HepG2 (cell line): ENCODE measurements around the gene SEPHS2. TPM values are rescaled to one million over a fixed set of nuclear protein-coding genes. Genes with fewer than 3 reads are reported as not detected.
A peak's percentile ranks its signal among the peaks of the same experiment; 100 is the strongest.

Source experiments
- ATAC-seq: fragments of 200-7000 bp; cut with Tn5 transposase; 3 replicates; pipeline ENCODE4 v1.9.1; 2020; ENCODE audit warnings: mild to moderate bottlenecking, moderate library complexity
- BruUV-seq: library from RNA; stranded (reverse); fragments of 400-500 nt; replicated peaks from 2 replicates; lab custom pipeline; 2021; lab: Mats Ljungman, UMichigan
- CTCF ChIA-PET: fragments of 300-600 bp; formaldehyde crosslinking; extraction: SDS; loops from one replicate; lab custom pipeline; 2021; ENCODE audit warnings: low total read pairs, inconsistent platforms, low intra/inter-chr PET ratio; lab: Yijun Ruan, JAX
- POLR2A ChIA-PET: fragments of 350-600 bp; sonication (Branson Sonifier 250); formaldehyde crosslinking; loops from one replicate; lab custom pipeline; 2020; ENCODE audit warnings: antibody characterized with exemption, inconsistent platforms; lab: Yijun Ruan, JAX
- DNase-seq: peaks from one replicate; pipeline ENCODE4 v3.0.0-alpha.2; 2015; ENCODE audit warnings: low spot score
- FAIRE-seq: peaks from 3 replicates; lab custom pipeline; 2011; peaks lifted over from hg19 to GRCh38; lab: Jason Lieb, UNC
- H2AFZ ChIP-seq: one replicate; pipeline ENCODE4 v1.6.1; 2011; ENCODE audit warnings: low read length, inconsistent platforms
- H3K27ac ChIP-seq: fragments of 300-600 bp; 3 replicates; pipeline ENCODE4 v1.8.0; 2011; ENCODE audit warnings: mixed run types, mild to moderate bottlenecking, mixed read lengths, low read length, inconsistent platforms; ENCODE audit not compliant: insufficient read depth; ENCODE audit errors: extremely low read length
- H3K27me3 ChIP-seq, 2 experiments: fragments of 200-600 bp in 1 of 2; 2 replicates in 1 of 2; 3 replicates in 1 of 2; pipeline versions ENCODE4 v1.6.0 to v1.8.0; 2011; ENCODE audit warnings: low read length in 2 of 2, mild to moderate bottlenecking in 2 of 2, moderate library complexity in 2 of 2, inconsistent platforms in 1 of 2; ENCODE audit not compliant: insufficient read depth in 2 of 2, control insufficient read depth in 1 of 2
- H3K36me3 ChIP-seq, 2 experiments: fragments of 200-600 bp in 1 of 2; replicated peaks in 1 of 2; 2 replicates in 1 of 2; 3 replicates in 1 of 2; pipeline versions ENCODE4 v1.5.1 to v1.8.0; 2011; ENCODE audit warnings: low read length in 2 of 2, inconsistent platforms in 1 of 2; ENCODE audit not compliant: insufficient read depth in 2 of 2, control insufficient read depth in 1 of 2
- H3K4me1 ChIP-seq: 2 replicates; pipeline ENCODE4 v1.5.1; 2012; ENCODE audit warnings: low read length, inconsistent platforms; ENCODE audit not compliant: insufficient read depth
- H3K4me2 ChIP-seq: 2 replicates; pipeline ENCODE4 v1.6.0; 2011; ENCODE audit warnings: low read depth, low read length, inconsistent platforms
- H3K4me3 ChIP-seq, 3 experiments: fragments of 200-600 bp in 1 of 3; sonication (generic), shearing (Covaris generic) in 1 of 3; replicated peaks in 1 of 3; 2 replicates each; pipeline ENCODE4 v1.5.1; 2011 to 2016; ENCODE audit warnings: low read length in 3 of 3, inconsistent platforms in 2 of 3, low read depth in 2 of 3, mild to moderate bottlenecking in 2 of 3, control low read depth in 1 of 3, mixed read lengths in 1 of 3; ENCODE audit not compliant: insufficient read depth in 1 of 3
- H3K79me2 ChIP-seq: one replicate; pipeline ENCODE4 v1.6.1; 2011; ENCODE audit warnings: low read length, inconsistent platforms; ENCODE audit not compliant: insufficient read depth
- H3K9ac ChIP-seq: 2 replicates; pipeline ENCODE4 v1.6.0; 2011; ENCODE audit warnings: mild to moderate bottlenecking, low read depth, low read length, inconsistent platforms; ENCODE audit not compliant: insufficient read depth
- H3K9me3 ChIP-seq: 2 replicates; pipeline ENCODE4 v1.5.1; 2012; ENCODE audit warnings: mild to moderate bottlenecking, low read length
- H4K20me1 ChIP-seq: 2 replicates; pipeline ENCODE4 v1.6.0; 2011; ENCODE audit warnings: inconsistent platforms, mild to moderate bottlenecking, low read length, moderate library complexity; ENCODE audit not compliant: insufficient read depth
- ARHGAP35 ChIP-seq: sonication (generic); formaldehyde crosslinking; IDR thresholded peaks from 2 replicates; pipeline ENCODE4 v1.9.0; 2022; ENCODE audit warnings: mild to moderate bottlenecking, inconsistent platforms, moderate library complexity, missing genetic modification reagents, borderline replicate concordance
- CENPT ChIP-seq: sonication (generic); formaldehyde crosslinking; IDR thresholded peaks from 2 replicates; pipeline ENCODE4 v1.8.0; 2022; ENCODE audit warnings: low read depth, mild to moderate bottlenecking, moderate library complexity, missing genetic modification reagents
- FOXJ3 ChIP-seq: sonication (generic); formaldehyde crosslinking; IDR thresholded peaks from 2 replicates; pipeline ENCODE4 v1.4.0; 2020; ENCODE audit warnings: missing genetic modification reagents, mild to moderate bottlenecking, borderline replicate concordance
- ISX ChIP-seq: sonication (generic); formaldehyde crosslinking; conservative IDR thresholded peaks from 2 replicates; pipeline ENCODE4 v1.5.0; 2020; ENCODE audit warnings: missing genetic modification reagents
- PHF21A ChIP-seq: sonication (generic); formaldehyde crosslinking; IDR thresholded peaks from 2 replicates; pipeline ENCODE4 v1.5.0; 2020; ENCODE audit warnings: mild to moderate bottlenecking, missing genetic modification reagents
- RARG ChIP-seq: sonication (generic); formaldehyde crosslinking; IDR thresholded peaks from 2 replicates; pipeline ENCODE4 v1.4.0; 2020; ENCODE audit warnings: low read depth, mild to moderate bottlenecking, missing genetic modification reagents
- REPIN1 ChIP-seq: sonication (generic); formaldehyde crosslinking; IDR thresholded peaks from 2 replicates; pipeline ENCODE4 v1.8.0; 2022; ENCODE audit warnings: missing genetic modification reagents, low read depth, mild to moderate bottlenecking, borderline replicate concordance
- SOX5 ChIP-seq: IDR thresholded peaks from 2 replicates; pipeline ENCODE4 v1.6.1; 2016; ENCODE audit warnings: borderline replicate concordance
- WIZ ChIP-seq: sonication (generic); formaldehyde crosslinking; IDR thresholded peaks from 2 replicates; pipeline ENCODE4 v1.5.1; 2020; ENCODE audit warnings: mild to moderate bottlenecking, missing genetic modification reagents
- ZC3H13 ChIP-seq: sonication (generic); formaldehyde crosslinking; IDR thresholded peaks from 2 replicates; pipeline ENCODE4 v1.8.1; 2023; ENCODE audit warnings: mild to moderate bottlenecking, missing genetic modification reagents, moderate library complexity
- ZKSCAN1 ChIP-seq: fragments of 150-350 bp; IDR thresholded peaks from 2 replicates; pipeline ENCODE4 v1.6.1; 2014; ENCODE audit warnings: low read length
- ZNF30 ChIP-seq: sonication (generic); formaldehyde crosslinking; IDR thresholded peaks from 2 replicates; pipeline ENCODE4 v1.5.0; 2020; ENCODE audit warnings: mild to moderate bottlenecking, missing genetic modification reagents
- ZNF776 ChIP-seq: sonication (generic); formaldehyde crosslinking; IDR thresholded peaks from 2 replicates; pipeline ENCODE4 v1.4.0; 2020; ENCODE audit warnings: mild to moderate bottlenecking, missing genetic modification reagents
- WGBS: methylation state at CpG from one replicate; pipeline ENCODE4 v1.1.6; 2017; ENCODE audit warnings: low lambda C conversion rate; 5-methylcytosine and 5-hydroxymethylcytosine counted together
- in situ Hi-C: cut with HindIII; loops from 2 replicates; pipeline ENCODE4 v1.10.0; 2017; ENCODE audit warnings: low pct_unique_long_range_greater_than_20kb; ENCODE audit not compliant: extremely low pct_ligation_motif_present
- intact Hi-C: fragments of 100-400 bp; cut with micrococcal nuclease; formaldehyde crosslinking; loops from one replicate; pipeline ENCODE4 v1.10.0; 2022; ENCODE audit not compliant: unreplicated experiment
- polyA plus RNA-seq, 8 experiments: library from polyadenylated mRNA; depleted of rRNA in 3 of 8; stranded (reverse) in 7 of 8; unstranded in 1 of 8; fragments of >200 nt; fragmentation: Illumina TruSeq in 4 of 8; extraction: Trizol in 4 of 8; gene quantifications; 2 replicates each; pipeline versions ENCODE4 v1.2.1 to v1.2.3, GENCODE V29; 2011 to 2016; ENCODE audit warnings: low read depth in 4 of 8, missing spikeins in 1 of 8, mixed read lengths in 1 of 8; ENCODE audit not compliant: insufficient read depth in 1 of 8
- total RNA-seq, 5 experiments: library from RNA; depleted of rRNA; stranded (reverse); fragments of >200 nt; fragmentation: Illumina TruSeq; extraction: Trizol; gene quantifications; 2 replicates each; pipeline ENCODE4 v1.2.3, GENCODE V29; 2016; ENCODE audit warnings: low read depth in 1 of 5
- TF ChIP-seq, protein P1 (sequence below): sonication (generic); formaldehyde crosslinking; IDR thresholded peaks from 2 replicates; pipeline ENCODE4 v1.4.0; 2020; ENCODE audit warnings: missing genetic modification reagents
- TF ChIP-seq, protein P2 (sequence below): sonication (generic); formaldehyde crosslinking; IDR thresholded peaks from 2 replicates; pipeline ENCODE4 v1.5.0; 2020; ENCODE audit warnings: missing genetic modification reagents, mild to moderate bottlenecking, borderline replicate concordance
- TF ChIP-seq, protein P3 (sequence below): sonication (generic); formaldehyde crosslinking; IDR thresholded peaks from 2 replicates; pipeline ENCODE4 v1.5.0; 2020; ENCODE audit warnings: missing genetic modification reagents
- TF ChIP-seq, protein P4 (sequence below): IDR thresholded peaks from 2 replicates; pipeline ENCODE4 v1.6.1; 2016; ENCODE audit warnings: mild to moderate bottlenecking, missing biosample characterization, missing genetic modification reagents
- TF ChIP-seq, protein P5 (sequence below): sonication (generic); formaldehyde crosslinking; IDR thresholded peaks from 2 replicates; pipeline ENCODE4 v1.9.0; 2022; ENCODE audit warnings: missing genetic modification reagents, mild to moderate bottlenecking, borderline replicate concordance

SEPHS2 gene
- total and polyA plus RNA-seq, 2 of the 13 experiments (the other 11 are each of a cell fraction or from before 2014, with no cell fraction given), result 20.7 to 127 TPM

DNA sequence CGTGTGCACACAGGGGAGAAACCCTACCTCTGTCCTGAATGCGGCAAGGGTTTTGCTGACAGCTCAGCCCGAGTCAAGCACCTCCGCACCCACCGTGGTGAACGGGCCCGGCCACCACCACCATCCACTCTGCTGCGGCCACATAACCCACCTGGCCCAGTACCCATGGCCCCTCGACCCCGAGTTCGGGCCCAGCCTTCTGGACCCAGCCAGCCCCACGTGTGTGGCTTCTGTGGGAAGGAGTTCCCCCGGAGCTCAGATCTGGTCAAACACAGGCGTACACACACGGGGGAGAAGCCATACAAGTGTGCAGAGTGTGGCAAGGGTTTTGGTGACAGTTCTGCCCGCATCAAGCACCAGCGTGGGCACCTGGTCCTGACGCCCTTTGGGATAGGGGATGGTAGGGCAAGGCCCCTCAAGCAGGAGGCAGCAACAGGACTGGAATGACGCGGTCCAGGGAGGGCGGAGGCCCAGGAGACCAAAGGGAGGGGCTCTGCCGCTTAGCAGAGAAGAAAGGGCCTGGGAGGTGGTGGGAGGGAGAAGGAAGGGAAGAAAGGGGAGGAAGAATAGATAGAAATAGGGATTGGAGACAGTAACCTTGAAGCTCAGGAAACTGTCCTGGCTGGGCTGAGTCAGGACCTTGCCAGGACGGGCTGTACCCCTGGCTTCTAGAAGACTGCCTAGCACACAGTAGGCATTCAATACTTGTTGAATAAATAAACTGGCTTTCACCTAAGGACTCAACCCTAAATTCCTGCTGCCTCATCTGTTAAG lies 46.8 kb downstream of the SEPHS2 start:
- ATAC-seq (no peak), FAIRE-seq (no peak), DNase-seq (no peak)
- in situ Hi-C loops, result no loop called here
- no peak overlapping the region for H3K9ac ChIP-seq
- ChIA-PET CTCF (no interaction called here), POLR2A (interaction anchor here (2.9 kb wide), 1 partner anchor 9 kb away, joined by 16 read pairs; the partner anchor contains the start of gene ZNF771)
- H3K4me2 ChIP-seq, result no peak overlapping the region
- peaks cover 3 to 17% of the 10 kb centered on the region in 2 experiments; a peak in 4 of 5 replicates for H3K36me3 ChIP-seq
- no peaks in the 10 kb centered on the region for H3K27me3 ChIP-seq
- intact Hi-C loops, result no loop called here
- peaks cover 55% of the 10 kb centered on the region for H3K4me1 ChIP-seq
- 90% methylated on average over 19 of the region's 23 CpGs for WGBS
- peaks cover 17% of the 10 kb centered on the region for H3K79me2 ChIP-seq
- H3K9me3 ChIP-seq, result no peaks in the 10 kb centered on the region
- H3K27ac ChIP-seq, result no peak overlapping the region
- no peaks in the 10 kb centered on the region; the same call in 1 of the 2 replicates for H4K20me1 ChIP-seq
- no peak overlapping the region for H2AFZ ChIP-seq
- BruUV-seq, result no TSS peak
- H3K4me3 ChIP-seq, result no peak overlapping the region
- TF ChIP-seq ISX (CRISPR knock-in tag) (no peak), FOXJ3 (CRISPR knock-in tag) (no peak), REPIN1 (CRISPR knock-in tag) (no peak), WIZ (CRISPR knock-in tag) (no peak), ZNF30 (CRISPR knock-in tag) (no peak), ZC3H13 (CRISPR knock-in tag) (peak; percentile 42; the same call in 1 of the 2 replicates), ZNF776 (CRISPR knock-in tag) (no peak), ARHGAP35 (CRISPR knock-in tag) (no peak), SOX5 (CRISPR knock-in tag) (no peak), PHF21A (CRISPR knock-in tag) (no peak), RARG (CRISPR knock-in tag) (no peak), ZKSCAN1 (0 out of 2 replicates have a peak, but pooled peaks have one; percentile 62), CENPT (CRISPR knock-in tag) (no peak)
- TF ChIP-seq, protein P1, sequence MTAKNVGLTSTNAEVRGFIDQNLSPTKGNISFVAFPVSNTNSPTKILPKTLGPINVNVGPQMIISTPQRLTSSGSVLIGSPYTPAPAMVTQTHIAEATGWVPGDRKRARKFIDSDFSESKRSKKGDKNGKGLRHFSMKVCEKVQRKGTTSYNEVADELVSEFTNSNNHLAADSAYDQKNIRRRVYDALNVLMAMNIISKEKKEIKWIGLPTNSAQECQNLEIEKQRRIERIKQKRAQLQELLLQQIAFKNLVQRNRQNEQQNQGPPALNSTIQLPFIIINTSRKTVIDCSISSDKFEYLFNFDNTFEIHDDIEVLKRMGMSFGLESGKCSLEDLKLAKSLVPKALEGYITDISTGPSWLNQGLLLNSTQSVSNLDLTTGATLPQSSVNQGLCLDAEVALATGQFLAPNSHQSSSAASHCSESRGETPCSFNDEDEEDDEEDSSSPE (CRISPR knock-in tag), result no peak
- TF ChIP-seq, protein P2, sequence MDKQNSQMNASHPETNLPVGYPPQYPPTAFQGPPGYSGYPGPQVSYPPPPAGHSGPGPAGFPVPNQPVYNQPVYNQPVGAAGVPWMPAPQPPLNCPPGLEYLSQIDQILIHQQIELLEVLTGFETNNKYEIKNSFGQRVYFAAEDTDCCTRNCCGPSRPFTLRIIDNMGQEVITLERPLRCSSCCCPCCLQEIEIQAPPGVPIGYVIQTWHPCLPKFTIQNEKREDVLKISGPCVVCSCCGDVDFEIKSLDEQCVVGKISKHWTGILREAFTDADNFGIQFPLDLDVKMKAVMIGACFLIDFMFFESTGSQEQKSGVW (CRISPR knock-in tag), result no peak
- TF ChIP-seq, protein P3, sequence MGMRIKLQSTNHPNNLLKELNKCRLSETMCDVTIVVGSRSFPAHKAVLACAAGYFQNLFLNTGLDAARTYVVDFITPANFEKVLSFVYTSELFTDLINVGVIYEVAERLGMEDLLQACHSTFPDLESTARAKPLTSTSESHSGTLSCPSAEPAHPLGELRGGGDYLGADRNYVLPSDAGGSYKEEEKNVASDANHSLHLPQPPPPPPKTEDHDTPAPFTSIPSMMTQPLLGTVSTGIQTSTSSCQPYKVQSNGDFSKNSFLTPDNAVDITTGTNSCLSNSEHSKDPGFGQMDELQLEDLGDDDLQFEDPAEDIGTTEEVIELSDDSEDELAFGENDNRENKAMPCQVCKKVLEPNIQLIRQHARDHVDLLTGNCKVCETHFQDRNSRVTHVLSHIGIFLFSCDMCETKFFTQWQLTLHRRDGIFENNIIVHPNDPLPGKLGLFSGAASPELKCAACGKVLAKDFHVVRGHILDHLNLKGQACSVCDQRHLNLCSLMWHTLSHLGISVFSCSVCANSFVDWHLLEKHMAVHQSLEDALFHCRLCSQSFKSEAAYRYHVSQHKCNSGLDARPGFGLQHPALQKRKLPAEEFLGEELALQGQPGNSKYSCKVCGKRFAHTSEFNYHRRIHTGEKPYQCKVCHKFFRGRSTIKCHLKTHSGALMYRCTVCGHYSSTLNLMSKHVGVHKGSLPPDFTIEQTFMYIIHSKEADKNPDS (CRISPR knock-in tag), result no peak
- TF ChIP-seq, protein P4, sequence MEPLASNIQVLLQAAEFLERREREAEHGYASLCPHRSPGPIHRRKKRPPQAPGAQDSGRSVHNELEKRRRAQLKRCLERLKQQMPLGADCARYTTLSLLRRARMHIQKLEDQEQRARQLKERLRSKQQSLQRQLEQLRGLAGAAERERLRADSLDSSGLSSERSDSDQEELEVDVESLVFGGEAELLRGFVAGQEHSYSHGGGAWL (CRISPR knock-in tag), result no peak
- TF ChIP-seq, protein P5, sequence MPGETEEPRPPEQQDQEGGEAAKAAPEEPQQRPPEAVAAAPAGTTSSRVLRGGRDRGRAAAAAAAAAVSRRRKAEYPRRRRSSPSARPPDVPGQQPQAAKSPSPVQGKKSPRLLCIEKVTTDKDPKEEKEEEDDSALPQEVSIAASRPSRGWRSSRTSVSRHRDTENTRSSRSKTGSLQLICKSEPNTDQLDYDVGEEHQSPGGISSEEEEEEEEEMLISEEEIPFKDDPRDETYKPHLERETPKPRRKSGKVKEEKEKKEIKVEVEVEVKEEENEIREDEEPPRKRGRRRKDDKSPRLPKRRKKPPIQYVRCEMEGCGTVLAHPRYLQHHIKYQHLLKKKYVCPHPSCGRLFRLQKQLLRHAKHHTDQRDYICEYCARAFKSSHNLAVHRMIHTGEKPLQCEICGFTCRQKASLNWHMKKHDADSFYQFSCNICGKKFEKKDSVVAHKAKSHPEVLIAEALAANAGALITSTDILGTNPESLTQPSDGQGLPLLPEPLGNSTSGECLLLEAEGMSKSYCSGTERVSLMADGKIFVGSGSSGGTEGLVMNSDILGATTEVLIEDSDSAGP (CRISPR knock-in tag), result no peak
